H1 (cell line): Measurements from ENCODE around the gene TRMT10B. TPM values are rescaled to one million over a fixed set of nuclear protein-coding genes. Genes with fewer than 3 reads are reported as not detected.

ENCODE experiments used
- CTCF ChIA-PET: fragments of 300-600 bp; sonication (Branson Sonifier 250); formaldehyde crosslinking; loops from one replicate; lab custom pipeline; 2021; ENCODE audit not compliant: partially characterized antibody; lab: Charles Lee
- POLR2A ChIA-PET: fragments of 300-600 bp; sonication (Branson Sonifier 250); formaldehyde crosslinking; loops from one replicate; lab custom pipeline; 2021; ENCODE audit warnings: inconsistent platforms; ENCODE audit not compliant: partially characterized antibody; lab: Charles Lee
- DNase-seq, 2 experiments: peaks; one replicate each; pipeline versions ENCODE4 v3.0.0 to v3.0.0-alpha.2; 2010 to 2022; ENCODE audit warnings: low spot score in 2 of 2, low read depth in 1 of 2, mixed read lengths in 1 of 2
- FAIRE-seq: peaks from 2 replicates; lab custom pipeline; 2011; peaks lifted over from hg19 to GRCh38; lab: Jason Lieb, UNC
- H2AFZ ChIP-seq: 2 replicates; pipeline ENCODE4 v1.8.1; 2012; ENCODE audit warnings: low read length, inconsistent platforms
- H2AK5ac ChIP-seq: 2 replicates; pipeline ENCODE4 v1.6.1; 2013; ENCODE audit warnings: low read depth, low read length
- H2BK120ac ChIP-seq: replicated peaks from 2 replicates; pipeline ENCODE3; 2013; ENCODE audit warnings: low read depth, low read length, inconsistent platforms
- H2BK12ac ChIP-seq: 2 replicates; pipeline ENCODE4 v1.6.1; 2013; ENCODE audit warnings: low read depth, low read length
- H2BK15ac ChIP-seq: 2 replicates; pipeline ENCODE4 v1.6.1; 2013; ENCODE audit warnings: low read length
- H2BK20ac ChIP-seq: 2 replicates; pipeline ENCODE4 v1.6.1; 2013; ENCODE audit warnings: low read length
- H2BK5ac ChIP-seq: 2 replicates; pipeline ENCODE4 v1.6.1; 2013; ENCODE audit warnings: low read depth, low read length
- H3K14ac ChIP-seq: 2 replicates; pipeline ENCODE4 v1.6.1; 2013; ENCODE audit warnings: inconsistent platforms; ENCODE audit not compliant: insufficient read length
- H3K18ac ChIP-seq: 2 replicates; pipeline ENCODE4 v1.6.1; 2013; ENCODE audit warnings: low read length; ENCODE audit errors: extremely low read depth
- H3K23ac ChIP-seq: 2 replicates; pipeline ENCODE4 v1.6.1; 2013; ENCODE audit warnings: inconsistent platforms; ENCODE audit not compliant: insufficient read length
- H3K23me2 ChIP-seq: 2 replicates; pipeline ENCODE4 v1.6.1; 2013; ENCODE audit warnings: low read depth, low read length
- H3K27ac ChIP-seq: 2 replicates; pipeline ENCODE4 v1.6.1; 2011; ENCODE audit warnings: low read depth, low read length, inconsistent platforms
- H3K27me3 ChIP-seq, 4 experiments: replicated peaks in 1 of 4; 1 replicate in 1 of 4; 2 replicates in 3 of 4; pipeline versions ENCODE4 v1.6.1 to v1.8.1; 2011 to 2013; ENCODE audit warnings: low read length in 3 of 4, mild to moderate bottlenecking in 3 of 4, inconsistent platforms in 2 of 4, mixed read lengths in 2 of 4, moderate library complexity in 1 of 4; ENCODE audit not compliant: control insufficient read depth in 3 of 4, insufficient read depth in 3 of 4; ENCODE audit errors: extremely low read depth in 1 of 4
- H3K36me3 ChIP-seq, 4 experiments: 2 replicates each; pipeline versions ENCODE4 v1.6.1 to v1.8.1; 2011 to 2013; ENCODE audit warnings: mild to moderate bottlenecking in 4 of 4, low read length in 3 of 4, moderate library complexity in 2 of 4, control low read depth in 1 of 4, inconsistent platforms in 1 of 4; ENCODE audit not compliant: insufficient read depth in 4 of 4, control insufficient read depth in 2 of 4
- H3K4ac ChIP-seq: replicated peaks from 2 replicates; pipeline ENCODE3; 2013; ENCODE audit warnings: low read length, low read depth, mixed read lengths, inconsistent platforms; ENCODE audit not compliant: insufficient read length
- H3K4me1 ChIP-seq, 4 experiments: replicated peaks in 1 of 4; 1 replicate in 1 of 4; 2 replicates in 3 of 4; pipeline versions ENCODE4 v1.6.1 to v1.8.1; 2011 to 2013; ENCODE audit warnings: low read length in 3 of 4, inconsistent platforms in 2 of 4, mixed read lengths in 1 of 4; ENCODE audit not compliant: insufficient read depth in 4 of 4, control insufficient read depth in 3 of 4
- H3K4me2 ChIP-seq, 2 experiments: 2 replicates each; pipeline versions ENCODE4 v1.6.1 to v1.8.1; 2011 to 2013; ENCODE audit warnings: low read depth in 2 of 2, low read length in 2 of 2, control low read depth in 1 of 2, inconsistent platforms in 1 of 2, mild to moderate bottlenecking in 1 of 2; ENCODE audit not compliant: insufficient read depth in 1 of 2
- H3K4me3 ChIP-seq, 4 experiments: fragments of 200-600, 300-600 bp in 1 of 4; sonication (generic), shearing (Covaris generic), sonication (Bioruptor Twin) in 1 of 4; 2 replicates each; pipeline versions ENCODE4 v1.5.1 to v1.8.1; 2011 to 2016; ENCODE audit warnings: low read length in 4 of 4, low read depth in 3 of 4, control low read depth in 2 of 4, inconsistent platforms in 2 of 4, mild to moderate bottlenecking in 2 of 4, mixed read lengths in 1 of 4, moderate library complexity in 1 of 4; ENCODE audit not compliant: insufficient read depth in 2 of 4; ENCODE audit errors: extremely low read depth in 1 of 4
- H3K56ac ChIP-seq: replicated peaks from 2 replicates; pipeline ENCODE3; 2013; ENCODE audit warnings: low read depth, mild to moderate bottlenecking, mixed read lengths, low read length, inconsistent platforms; ENCODE audit not compliant: insufficient read length
- H3K79me1 ChIP-seq: 2 replicates; pipeline ENCODE4 v1.6.1; 2013; ENCODE audit warnings: low read depth, low read length, control low read depth
- H3K79me2 ChIP-seq, 2 experiments: 2 replicates each; pipeline versions ENCODE4 v1.6.1 to v1.8.1; 2012 to 2013; ENCODE audit warnings: low read length in 2 of 2, mild to moderate bottlenecking in 2 of 2, inconsistent platforms in 1 of 2; ENCODE audit not compliant: insufficient read depth in 2 of 2, control insufficient read depth in 1 of 2
- H3K9ac ChIP-seq, 4 experiments: replicated peaks in 1 of 4; 1 replicate in 1 of 4; 2 replicates in 3 of 4; pipeline versions ENCODE4 v1.6.1 to v1.8.1; 2011 to 2013; ENCODE audit warnings: low read depth in 3 of 4, low read length in 3 of 4, control low read depth in 2 of 4, mild to moderate bottlenecking in 2 of 4, moderate library complexity in 2 of 4, inconsistent platforms in 1 of 4; ENCODE audit errors: extremely low read depth in 1 of 4
- H3K9me3 ChIP-seq, 2 experiments: 2 replicates each; pipeline versions ENCODE4 v1.6.1 to v1.8.1; 2012 to 2013; ENCODE audit warnings: mild to moderate bottlenecking in 2 of 2, moderate library complexity in 2 of 2, control low read depth in 1 of 2, inconsistent platforms in 1 of 2, low read depth in 1 of 2, low read length in 1 of 2, mixed read lengths in 1 of 2; ENCODE audit not compliant: insufficient read depth in 2 of 2
- H4K20me1 ChIP-seq, 2 experiments: replicated peaks in 1 of 2; 2 replicates each; pipeline versions ENCODE3 to v1.8.1; 2011 to 2013; ENCODE audit warnings: inconsistent platforms in 2 of 2, low read length in 2 of 2, mild to moderate bottlenecking in 1 of 2; ENCODE audit not compliant: insufficient read depth in 2 of 2, control insufficient read depth in 1 of 2
- H4K5ac ChIP-seq: 2 replicates; pipeline ENCODE4 v1.6.1; 2013; ENCODE audit warnings: low read length, low read depth, mixed read lengths, inconsistent platforms; ENCODE audit not compliant: insufficient read length
- H4K8ac ChIP-seq: 2 replicates; pipeline ENCODE4 v1.8.0; 2013; ENCODE audit warnings: mild to moderate bottlenecking, moderate library complexity, low read length, inconsistent platforms; ENCODE audit not compliant: insufficient read depth; ENCODE audit errors: extremely low read depth
- H4K91ac ChIP-seq: replicated peaks from 2 replicates; pipeline ENCODE3; 2013; ENCODE audit warnings: low read length, mixed read lengths, inconsistent platforms; ENCODE audit not compliant: insufficient read length
- ASH2L ChIP-seq: fragments of 200-600, 300-600 bp; sonication (generic); IDR thresholded peaks from one replicate; pipeline ENCODE4 v1.7.1; 2017; ENCODE audit warnings: low read length
- CBX5 ChIP-seq: fragments of 300-800, 300-1000 bp; sonication (generic); IDR thresholded peaks from 2 replicates; pipeline ENCODE4 v1.7.1; 2016; ENCODE audit warnings: antibody characterized with exemption, low read length, low read depth
- HDAC2 ChIP-seq, 2 experiments: fragments of 300-600 bp in 1 of 2; sonication (generic) in 1 of 2; IDR thresholded peaks; 2 replicates each; pipeline ENCODE4 v1.6.1; 2011 to 2012; ENCODE audit warnings: low read depth in 2 of 2, low read length in 2 of 2, mild to moderate bottlenecking in 2 of 2, moderate library complexity in 2 of 2, borderline replicate concordance in 1 of 2, inconsistent platforms in 1 of 2
- KDM1A ChIP-seq: fragments of 200-600, 300-600 bp; sonication (generic); IDR thresholded peaks from 2 replicates; pipeline ENCODE4 v1.7.1; 2016; ENCODE audit warnings: mild to moderate bottlenecking, low read length, borderline replicate concordance
- TCF12 ChIP-seq: IDR thresholded peaks from 2 replicates; pipeline ENCODE4 v1.6.1; 2011; ENCODE audit warnings: low read depth, mild to moderate bottlenecking, low read length
- WGBS, 2 experiments: shearing (Covaris generic) in 1 of 2; methylation state at CpG; one replicate each; pipeline versions ENCODE4 v1.1.6 to v1.1.7; 2013 to 2015; ENCODE audit warnings: low lambda C conversion rate in 2 of 2, mixed read lengths in 2 of 2, inconsistent platforms in 1 of 2, low coverage in 1 of 2, missing lambda C conversion rate in 1 of 2; ENCODE audit not compliant: insufficient replicate concordance in 2 of 2, insufficient coverage in 1 of 2, insufficient read length in 1 of 2; ENCODE audit errors: extremely low coverage in 1 of 2, missing lambda C conversion rate in 1 of 2; 5-methylcytosine and 5-hydroxymethylcytosine counted together
- polyA plus RNA-seq, 7 experiments: library from polyadenylated mRNA; depleted of rRNA in 3 of 7; stranded (reverse) in 5 of 7; unstranded in 2 of 7; fragments of >200 nt in 5 of 7; fragments of 200-250 nt in 2 of 7; gene quantifications; 1 replicate in 5 of 7; 2 replicates in 1 of 7; 4 replicates in 1 of 7; pipeline versions ENCODE4 v1.2.1 to v1.2.3, GENCODE V29; 2011 to 2013; ENCODE audit warnings: missing spikeins in 2 of 7, mixed read lengths in 2 of 7
- total RNA-seq: library from RNA; stranded (reverse); fragmentation: NEBNext Ultra II Directional; extraction: Animal tissue kit (Norgen Biotek cat#: 25700); gene quantifications from 2 replicates; pipeline ENCODE4 v1.2.1, GENCODE V29; 2021

The TRMT10B gene
- total and polyA plus RNA-seq, 2 of the 8 experiments (the other 6 are each of a cell fraction or from before 2014, with no cell fraction given) = 2.4 to 4.5 TPM

DNA sequence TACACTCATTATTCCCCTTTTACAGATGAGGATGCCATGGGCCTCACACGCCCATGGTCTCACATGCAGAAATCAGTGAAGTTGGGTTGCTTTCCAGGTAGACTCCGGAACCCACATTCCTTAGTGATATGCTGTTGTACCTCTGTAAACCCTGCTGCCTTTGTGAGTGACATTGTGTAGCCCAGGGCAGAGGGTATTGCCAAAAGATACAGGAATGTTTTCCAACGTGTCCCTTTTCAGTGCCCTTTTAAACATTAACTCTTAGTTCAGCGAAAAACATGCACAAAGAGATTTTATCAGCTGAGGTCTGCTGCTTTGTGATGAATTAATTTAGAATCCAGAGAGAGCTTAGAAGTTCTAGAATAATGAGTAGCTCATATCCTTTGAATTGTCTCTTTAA, 38.3 kb upstream of the TRMT10B start:
- Histone ChIP-seq H2AFZ (no peak overlapping the region), H3K18ac (no peak overlapping the region), H3K9me3 (no peaks in the 10 kb centered on the region), H3K4ac (no peak overlapping the region), H3K36me3 (no peaks in the 10 kb centered on the region), H4K20me1 (no peaks in the 10 kb centered on the region), H4K5ac (no peak overlapping the region), H3K9ac (no peak overlapping the region), H3K4me3 (no peak overlapping the region), H3K27me3 (no peaks in the 10 kb centered on the region), H4K91ac (no peak overlapping the region), H2BK12ac (no peak overlapping the region), H3K79me1 (no peaks in the 10 kb centered on the region), H3K56ac (no peak overlapping the region), H2AK5ac (no peak overlapping the region), H2BK120ac (no peak overlapping the region), H2BK5ac (no peak overlapping the region), H3K4me2 (no peak overlapping the region), H3K4me1 (no peaks in the 10 kb centered on the region), H3K79me2 (no peaks in the 10 kb centered on the region), H2BK15ac (no peak overlapping the region), H3K27ac (no peak overlapping the region)
- FAIRE-seq = no peak
- WGBS, 2 experiments = 96% methylated on average over 4 of the region's 4 CpGs; no CpG with 5 or more reads in 1 of the 2 experiments
- CTCF ChIA-PET = interaction anchor here (0.9 to 1.7 kb wide), 3 partner anchors 28 to 33 kb away, joined by 3 to 4 read pairs (median 4); no protein-coding TSS in a partner anchor
- no peak for TF ChIP-seq TCF12
- no peak for TF ChIP-seq ASH2L
- TF ChIP-seq HDAC2 (IDR thresholded peaks at IDR 0.05; ENCODE audit: borderline replicate concordance in 1 of 2, low read depth in 2 of 2, low read length in 2 of 2) = no peak
- no peak for TF ChIP-seq KDM1A
- TF ChIP-seq CBX5 = no peak
- TF ChIP-seq, all 59 proteins: peak for 0
- Histone ChIP-seq H3K23ac (no peak overlapping the region), H4K8ac (no peak overlapping the region), H2BK20ac (no peak overlapping the region), H3K23me2 (no peaks in the 10 kb centered on the region; the same call in 1 of the 2 replicates), H3K14ac (no peak overlapping the region)
- POLR2A ChIA-PET = no interaction called here
- no peak for DNase-seq
